GM23338 (cell line): Measurements from ENCODE around the gene SERPINI1. TPM values are rescaled to one million over a fixed set of nuclear protein-coding genes. Genes with fewer than 3 reads are reported as not detected.

ENCODE experiments used
- ATAC-seq: fragments of 200-7000 bp; cut with Tn5 transposase; 3 replicates; pipeline ENCODE4 v1.9.1; 2020
- DNase-seq: peaks from one replicate; pipeline ENCODE4 v3.0.0-alpha.2; 2015; ENCODE audit warnings: low spot score
- H2AFZ ChIP-seq: fragments of 200-600 bp; sonication (generic); 2 replicates; pipeline ENCODE4 v1.8.0; 2016; ENCODE audit warnings: antibody characterized with exemption, mild to moderate bottlenecking, moderate library complexity
- H3F3A ChIP-seq: fragments of 200-600 bp; sonication (generic); replicated peaks from 2 replicates; pipeline ENCODE4 v1.8.0; 2017; ENCODE audit warnings: antibody characterized with exemption, mixed run types, low read depth
- H3K27ac ChIP-seq: fragments of 200-600 bp; sonication (generic); 2 replicates; pipeline ENCODE4 v1.6.1; 2016; ENCODE audit warnings: low read depth
- H3K27me3 ChIP-seq: fragments of 200-600 bp; sonication (generic); 2 replicates; pipeline ENCODE4 v1.8.0; 2016; ENCODE audit warnings: mild to moderate bottlenecking, mixed run types, moderate library complexity; ENCODE audit not compliant: insufficient read depth
- H3K36me3 ChIP-seq: fragments of 200-600 bp; sonication (generic); 2 replicates; pipeline ENCODE4 v1.8.0; 2016; ENCODE audit warnings: mild to moderate bottlenecking; ENCODE audit not compliant: insufficient read depth
- H3K4me1 ChIP-seq: fragments of 200-600 bp; sonication (generic); 2 replicates; pipeline ENCODE4 v1.8.0; 2016; ENCODE audit warnings: mild to moderate bottlenecking, moderate library complexity; ENCODE audit not compliant: insufficient read depth
- H3K4me2 ChIP-seq: fragments of 200-600 bp; sonication (generic); 2 replicates; pipeline ENCODE4 v1.7.1; 2017; ENCODE audit warnings: mixed run types
- H3K4me3 ChIP-seq: fragments of 200-600 bp; sonication (generic); 2 replicates; pipeline ENCODE4 v1.6.1; 2016; ENCODE audit warnings: mixed run types
- H3K79me2 ChIP-seq: fragments of 200-600 bp; sonication (generic); replicated peaks from 2 replicates; pipeline ENCODE4 v1.8.0; 2017; ENCODE audit warnings: mild to moderate bottlenecking; ENCODE audit not compliant: insufficient read depth
- H3K9me2 ChIP-seq: fragments of 200-600 bp; sonication (generic); 2 replicates; pipeline ENCODE4 v1.8.0; 2017; ENCODE audit not compliant: insufficient read depth
- H4K20me1 ChIP-seq: fragments of 200-600 bp; sonication (generic); replicated peaks from 2 replicates; pipeline ENCODE4 v1.8.0; 2017; ENCODE audit warnings: mild to moderate bottlenecking; ENCODE audit not compliant: insufficient read depth
- H3K27ac Mint-ChIP-seq: 2 replicates; pipeline ENCODE4 v1.8.0; 2020; ENCODE audit warnings: inconsistent platforms, mild to moderate bottlenecking, moderate library complexity, mixed read lengths
- H3K27me3 Mint-ChIP-seq: 3 replicates; pipeline ENCODE4 v1.8.0; 2022; ENCODE audit warnings: low read depth, mild to moderate bottlenecking, moderate library complexity, mixed read lengths, inconsistent platforms; ENCODE audit not compliant: insufficient read depth, poor library complexity
- H3K36me3 Mint-ChIP-seq: 3 replicates; pipeline ENCODE4 v1.8.0; 2021; ENCODE audit warnings: low read depth, mild to moderate bottlenecking, inconsistent platforms, moderate library complexity, mixed read lengths
- H3K4me1 Mint-ChIP-seq: 3 replicates; pipeline ENCODE4 v1.8.0; 2020; ENCODE audit warnings: mild to moderate bottlenecking, inconsistent platforms, mixed read lengths
- H3K4me3 Mint-ChIP-seq: 3 replicates; pipeline ENCODE4 v1.8.0; 2021; ENCODE audit warnings: moderate library complexity, mild to moderate bottlenecking, inconsistent platforms, mixed read lengths
- H3K9me3 Mint-ChIP-seq: 3 replicates; pipeline ENCODE4 v1.8.0; 2020; ENCODE audit warnings: moderate library complexity, mild to moderate bottlenecking, inconsistent platforms, mixed read lengths
- EZH2 ChIP-seq: fragments of 200-600 bp; sonication (generic); IDR thresholded peaks from one replicate; pipeline ENCODE4 v1.8.0; 2017; ENCODE audit warnings: antibody characterized with exemption, mild to moderate bottlenecking, low read depth; ENCODE audit not compliant: unreplicated experiment
- EZH2phosphoT487 ChIP-seq: fragments of 200-600 bp; sonication (generic); IDR thresholded peaks from one replicate; pipeline ENCODE4 v1.8.1; 2018; ENCODE audit warnings: antibody characterized with exemption; ENCODE audit not compliant: unreplicated experiment
- JUNB ChIP-seq: IDR thresholded peaks from one replicate; pipeline ENCODE4 v1.6.1; 2016; ENCODE audit warnings: antibody characterized with exemption; ENCODE audit not compliant: unreplicated experiment
- POLR2AphosphoS5 ChIP-seq: IDR thresholded peaks from 2 replicates; pipeline ENCODE4 v1.6.1; 2016; ENCODE audit warnings: antibody characterized with exemption, low read depth
- ZNF114 ChIP-seq: fragments of 250-450 bp; sonication (Bioruptor Pico); IDR thresholded peaks from 2 replicates; pipeline ENCODE4 v1.5.0; 2020; ENCODE audit warnings: mild to moderate bottlenecking, moderate library complexity
- polyA plus RNA-seq: library from polyadenylated mRNA; unstranded; fragments of >200 nt; fragmentation: Nextera tagmentation; extraction: Ambion mirVana; gene quantifications from 2 replicates; pipeline ENCODE4 v1.2.1, GENCODE V29; 2016
- total RNA-seq: library from RNA; depleted of rRNA; stranded (reverse); fragments of >200 nt; shearing (Covaris generic); gene quantifications from 2 replicates; pipeline ENCODE4 v1.2.3, GENCODE V29; 2014
- TF ChIP-seq, protein P1 (sequence below): fragments of 250-450 bp; sonication (Bioruptor Pico); IDR thresholded peaks from 2 replicates; pipeline ENCODE4 v1.5.0; 2020; ENCODE audit warnings: mild to moderate bottlenecking, moderate library complexity
- TF ChIP-seq, protein P2 (sequence below), 2 experiments: fragments of 200-600 bp in 1 of 2; sonication (generic) in 1 of 2; conservative IDR thresholded peaks; 2 replicates each; pipeline versions ENCODE4 v1.5.1 to v1.6.1; 2016 to 2017; ENCODE audit warnings: antibody characterized with exemption in 2 of 2, low read depth in 2 of 2, mild to moderate bottlenecking in 2 of 2, moderate library complexity in 1 of 2

Gene SERPINI1
- total and polyA plus RNA-seq, 2 experiments from 2014 or later, result 9.2 to 26.6 TPM

DNA sequence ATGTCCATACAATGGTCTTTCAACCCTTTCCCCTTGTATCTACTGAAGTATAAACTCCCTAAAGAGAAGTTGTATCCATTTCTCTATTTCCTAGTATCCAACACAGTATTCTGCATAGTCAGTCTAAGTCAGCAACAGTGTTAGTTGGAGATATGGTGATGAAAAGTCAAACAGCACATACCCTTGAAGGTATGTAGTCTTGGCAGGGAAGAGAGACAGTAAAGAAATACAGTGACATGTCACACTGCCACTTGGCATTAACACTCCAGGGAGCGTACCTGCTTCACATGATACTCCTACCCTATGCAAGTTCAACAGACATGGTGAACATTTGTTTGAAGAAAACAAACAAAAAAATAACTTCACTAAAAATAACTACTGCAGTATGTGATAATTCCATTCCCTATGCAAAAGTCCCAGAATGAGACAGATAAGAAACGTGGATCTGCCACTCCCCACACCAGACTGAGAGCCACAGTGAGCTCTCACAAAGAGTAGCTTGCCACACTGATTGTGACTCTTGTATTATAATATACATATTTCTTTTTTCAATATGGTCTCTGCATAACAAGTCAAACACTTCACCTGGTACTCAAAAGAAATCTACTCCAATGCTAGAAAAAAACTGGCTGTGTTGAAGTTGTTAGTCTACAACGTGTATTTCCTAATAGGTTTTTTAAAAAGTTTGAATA lies 6.7 kb upstream of the SERPINI1 start:
- peaks cover 60% of the 10 kb centered on the region for H4K20me1 ChIP-seq
- Mint-ChIP-seq H3K9me3 (no peaks in the 10 kb centered on the region; the same call in 2 of the 3 replicates), H3K4me3 (no peak overlapping the region), H3K27ac (no peak overlapping the region), H3K4me1 (peaks cover 61% of the 10 kb centered on the region), H3K36me3 (no peaks in the 10 kb centered on the region), H3K27me3 (no peaks in the 10 kb centered on the region)
- no peak overlapping the region for H2AFZ ChIP-seq
- no peaks in the 10 kb centered on the region for H3K9me2 ChIP-seq
- TF ChIP-seq, protein P1, sequence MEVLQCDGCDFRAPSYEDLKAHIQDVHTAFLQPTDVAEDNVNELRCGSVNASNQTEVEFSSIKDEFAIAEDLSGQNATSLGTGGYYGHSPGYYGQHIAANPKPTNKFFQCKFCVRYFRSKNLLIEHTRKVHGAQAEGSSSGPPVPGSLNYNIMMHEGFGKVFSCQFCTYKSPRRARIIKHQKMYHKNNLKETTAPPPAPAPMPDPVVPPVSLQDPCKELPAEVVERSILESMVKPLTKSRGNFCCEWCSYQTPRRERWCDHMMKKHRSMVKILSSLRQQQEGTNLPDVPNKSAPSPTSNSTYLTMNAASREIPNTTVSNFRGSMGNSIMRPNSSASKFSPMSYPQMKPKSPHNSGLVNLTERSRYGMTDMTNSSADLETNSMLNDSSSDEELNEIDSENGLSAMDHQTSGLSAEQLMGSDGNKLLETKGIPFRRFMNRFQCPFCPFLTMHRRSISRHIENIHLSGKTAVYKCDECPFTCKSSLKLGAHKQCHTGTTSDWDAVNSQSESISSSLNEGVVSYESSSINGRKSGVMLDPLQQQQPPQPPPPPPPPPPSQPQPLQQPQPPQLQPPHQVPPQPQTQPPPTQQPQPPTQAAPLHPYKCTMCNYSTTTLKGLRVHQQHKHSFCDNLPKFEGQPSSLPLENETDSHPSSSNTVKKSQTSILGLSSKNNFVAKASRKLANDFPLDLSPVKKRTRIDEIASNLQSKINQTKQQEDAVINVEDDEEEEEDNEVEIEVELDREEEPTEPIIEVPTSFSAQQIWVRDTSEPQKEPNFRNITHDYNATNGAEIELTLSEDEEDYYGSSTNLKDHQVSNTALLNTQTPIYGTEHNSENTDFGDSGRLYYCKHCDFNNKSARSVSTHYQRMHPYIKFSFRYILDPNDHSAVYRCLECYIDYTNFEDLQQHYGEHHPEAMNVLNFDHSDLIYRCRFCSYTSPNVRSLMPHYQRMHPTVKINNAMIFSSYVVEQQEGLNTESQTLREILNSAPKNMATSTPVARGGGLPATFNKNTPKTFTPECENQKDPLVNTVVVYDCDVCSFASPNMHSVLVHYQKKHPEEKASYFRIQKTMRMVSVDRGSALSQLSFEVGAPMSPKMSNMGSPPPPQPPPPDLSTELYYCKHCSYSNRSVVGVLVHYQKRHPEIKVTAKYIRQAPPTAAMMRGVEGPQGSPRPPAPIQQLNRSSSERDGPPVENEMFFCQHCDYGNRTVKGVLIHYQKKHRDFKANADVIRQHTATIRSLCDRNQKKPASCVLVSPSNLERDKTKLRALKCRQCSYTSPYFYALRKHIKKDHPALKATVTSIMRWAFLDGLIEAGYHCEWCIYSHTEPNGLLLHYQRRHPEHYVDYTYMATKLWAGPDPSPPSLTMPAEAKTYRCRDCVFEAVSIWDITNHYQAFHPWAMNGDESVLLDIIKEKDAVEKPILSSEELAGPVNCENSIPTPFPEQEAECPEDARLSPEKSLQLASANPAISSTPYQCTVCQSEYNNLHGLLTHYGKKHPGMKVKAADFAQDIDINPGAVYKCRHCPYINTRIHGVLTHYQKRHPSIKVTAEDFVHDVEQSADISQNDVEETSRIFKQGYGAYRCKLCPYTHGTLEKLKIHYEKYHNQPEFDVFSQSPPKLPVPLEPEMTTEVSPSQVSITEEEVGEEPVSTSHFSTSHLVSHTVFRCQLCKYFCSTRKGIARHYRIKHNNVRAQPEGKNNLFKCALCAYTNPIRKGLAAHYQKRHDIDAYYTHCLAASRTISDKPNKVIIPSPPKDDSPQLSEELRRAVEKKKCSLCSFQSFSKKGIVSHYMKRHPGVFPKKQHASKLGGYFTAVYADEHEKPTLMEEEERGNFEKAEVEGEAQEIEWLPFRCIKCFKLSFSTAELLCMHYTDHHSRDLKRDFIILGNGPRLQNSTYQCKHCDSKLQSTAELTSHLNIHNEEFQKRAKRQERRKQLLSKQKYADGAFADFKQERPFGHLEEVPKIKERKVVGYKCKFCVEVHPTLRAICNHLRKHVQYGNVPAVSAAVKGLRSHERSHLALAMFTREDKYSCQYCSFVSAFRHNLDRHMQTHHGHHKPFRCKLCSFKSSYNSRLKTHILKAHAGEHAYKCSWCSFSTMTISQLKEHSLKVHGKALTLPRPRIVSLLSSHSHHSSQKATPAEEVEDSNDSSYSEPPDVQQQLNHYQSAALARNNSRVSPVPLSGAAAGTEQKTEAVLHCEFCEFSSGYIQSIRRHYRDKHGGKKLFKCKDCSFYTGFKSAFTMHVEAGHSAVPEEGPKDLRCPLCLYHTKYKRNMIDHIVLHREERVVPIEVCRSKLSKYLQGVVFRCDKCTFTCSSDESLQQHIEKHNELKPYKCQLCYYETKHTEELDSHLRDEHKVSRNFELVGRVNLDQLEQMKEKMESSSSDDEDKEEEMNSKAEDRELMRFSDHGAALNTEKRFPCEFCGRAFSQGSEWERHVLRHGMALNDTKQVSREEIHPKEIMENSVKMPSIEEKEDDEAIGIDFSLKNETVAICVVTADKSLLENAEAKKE (CRISPR knock-in tag), result no peak
- no peak for TF ChIP-seq EZH2
- TF ChIP-seq EZH2phosphoT487, result no peak
- no peak for TF ChIP-seq JUNB
- TF ChIP-seq, protein P2, sequence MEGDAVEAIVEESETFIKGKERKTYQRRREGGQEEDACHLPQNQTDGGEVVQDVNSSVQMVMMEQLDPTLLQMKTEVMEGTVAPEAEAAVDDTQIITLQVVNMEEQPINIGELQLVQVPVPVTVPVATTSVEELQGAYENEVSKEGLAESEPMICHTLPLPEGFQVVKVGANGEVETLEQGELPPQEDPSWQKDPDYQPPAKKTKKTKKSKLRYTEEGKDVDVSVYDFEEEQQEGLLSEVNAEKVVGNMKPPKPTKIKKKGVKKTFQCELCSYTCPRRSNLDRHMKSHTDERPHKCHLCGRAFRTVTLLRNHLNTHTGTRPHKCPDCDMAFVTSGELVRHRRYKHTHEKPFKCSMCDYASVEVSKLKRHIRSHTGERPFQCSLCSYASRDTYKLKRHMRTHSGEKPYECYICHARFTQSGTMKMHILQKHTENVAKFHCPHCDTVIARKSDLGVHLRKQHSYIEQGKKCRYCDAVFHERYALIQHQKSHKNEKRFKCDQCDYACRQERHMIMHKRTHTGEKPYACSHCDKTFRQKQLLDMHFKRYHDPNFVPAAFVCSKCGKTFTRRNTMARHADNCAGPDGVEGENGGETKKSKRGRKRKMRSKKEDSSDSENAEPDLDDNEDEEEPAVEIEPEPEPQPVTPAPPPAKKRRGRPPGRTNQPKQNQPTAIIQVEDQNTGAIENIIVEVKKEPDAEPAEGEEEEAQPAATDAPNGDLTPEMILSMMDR (conservative IDR thresholded peaks at IDR 0.05; ENCODE audit: low read depth in 2 of 2), result no peak
- TF ChIP-seq ZNF114 (CRISPR knock-in tag), result no peak
- no peak for TF ChIP-seq POLR2AphosphoS5
- no peak for DNase-seq
- H3K4me3 ChIP-seq, result no peak overlapping the region
- ATAC-seq, result no peak
- H3F3A ChIP-seq, result no peaks in the 10 kb centered on the region; the same call in 1 of the 2 replicates
- no peak overlapping the region for H3K27ac ChIP-seq
- no peak overlapping the region for H3K4me2 ChIP-seq
- peaks cover 100% of the 10 kb centered on the region for H3K79me2 ChIP-seq
- H3K27me3 ChIP-seq, result no peaks in the 10 kb centered on the region
- H3K36me3 ChIP-seq, result no peaks in the 10 kb centered on the region
- H3K4me1 ChIP-seq, result peaks cover 62% of the 10 kb centered on the region
